ENCODE results near the gene PRR22. TPM values are rescaled to one million over a fixed set of nuclear protein-coding genes. Genes with fewer than 3 reads are reported as not detected.

The PRR22 gene
- total RNA-seq, 1 experiment from 2014 or later, result 13.5 TPM

- ChIA-PET CTCF (interaction anchor here (5.1 kb wide), 1 partner anchor 17 kb away, joined by 45 read pairs; the partner anchor contains the start of gene NRTN), RAD21 (ENCODE audit: low non-redundant PET in 1 of 2, low total read pairs in 2 of 2, uncharacterized antibody in 2 of 2, unreplicated experiment in 2 of 2) (interaction anchor here in 1 of 2 experiments (1.7 kb wide), 1 partner anchor 17 kb away, joined by 7 read pairs; the partner anchor contains the start of gene NRTN), POLR2A (no interaction called here)
- intact Hi-C loops (cut with micrococcal nuclease), result no loop called here
- Histone ChIP-seq H3K27me3 (ENCODE audit: insufficient read depth, low read length) (no peaks in the 10 kb centered on the region), H3K4me2 (ENCODE audit: low read length) (no peak overlapping the region), H3K4me3 (replicated peaks in 1 of 2; ENCODE audit: low read depth in 1 of 2, low read length in 2 of 2) (no peak overlapping the region), H3K79me2 (ENCODE audit: insufficient read depth, low read length) (no peaks in the 10 kb centered on the region), H3K9ac (ENCODE audit: low read length) (no peak overlapping the region), H3K36me3 (ENCODE audit: control insufficient read depth in 1 of 2, insufficient read depth in 2 of 2, low read length in 2 of 2) (no peaks in the 10 kb centered on the region), H2AFZ (ENCODE audit: low read depth, low read length, poor library complexity, severe bottlenecking) (no peak overlapping the region), H4K20me1 (ENCODE audit: insufficient read depth) (no peaks in the 10 kb centered on the region), H3K9me3 (ENCODE audit: control insufficient read depth in 1 of 2, insufficient read depth in 1 of 2, low read depth in 1 of 2, low read length in 2 of 2) (no peaks in the 10 kb centered on the region), H3K9me2 (ENCODE audit: insufficient read depth) (no peaks in the 10 kb centered on the region), H3K27ac (ENCODE audit: low read depth, low read length) (no peak overlapping the region), H3K4me1 (ENCODE audit: control insufficient read depth in 1 of 2, insufficient read depth in 2 of 2, low read length in 2 of 2) (peaks cover 6 to 10% of the 10 kb centered on the region in 2 experiments)
- BruUV-seq (replicated peaks), result no TSS peak
- TF ChIP-seq SIN3A (IDR thresholded peaks at IDR 0.05; ENCODE audit: low read depth), result no peak
- TF ChIP-seq JUND (IDR thresholded peaks at IDR 0.05), result no peak
- no peak for TF ChIP-seq YY1 (IDR thresholded peaks at IDR 0.05; ENCODE audit: extremely low read depth, insufficient replicate concordance, low read depth, low read length)
- no peak for TF ChIP-seq CBX3 (IDR thresholded peaks at IDR 0.05; ENCODE audit: low read depth)
- no peak for TF ChIP-seq ELF1 (IDR thresholded peaks at IDR 0.05; ENCODE audit: borderline replicate concordance, low read depth)
- TF ChIP-seq SRF (IDR thresholded peaks at IDR 0.05; ENCODE audit: low read depth), result no peak
- no peak for TF ChIP-seq ATF3 (IDR thresholded peaks at IDR 0.05)
- no peak for TF ChIP-seq TCF7L2 (IDR thresholded peaks at IDR 0.05; ENCODE audit: borderline replicate concordance, extremely low read depth, insufficient read depth, insufficient read length)
- ATAC-seq, result no peak
- DNase-seq (ENCODE audit: low read depth, low spot score), result no peak
Measured at GRCh38 chr19:5821521-5822180, 37.1 kb upstream of the PRR22 start.

GRCh38 chr19:5820785-5821184, 36.2 kb upstream of the PRR22 start:
- no peak for TF ChIP-seq CBX3 (IDR thresholded peaks at IDR 0.05; ENCODE audit: low read depth)
- TF ChIP-seq TCF7L2 (IDR thresholded peaks at IDR 0.05; ENCODE audit: borderline replicate concordance, extremely low read depth, insufficient read depth, insufficient read length), result no peak
- TF ChIP-seq ZFX (IDR thresholded peaks at IDR 0.05), result no peak
- ChIA-PET RAD21 (ENCODE audit: low non-redundant PET in 1 of 2, low total read pairs in 2 of 2, uncharacterized antibody in 2 of 2, unreplicated experiment in 2 of 2) (no interaction called here), POLR2A (no interaction called here), CTCF (interaction anchor here (5.1 kb wide), 1 partner anchor 17 kb away, joined by 45 read pairs; the partner anchor contains the start of gene NRTN)
- H2AFZ ChIP-seq (ENCODE audit: low read depth, low read length, poor library complexity, severe bottlenecking), result no peak overlapping the region
- no peaks in the 10 kb centered on the region for H3K27me3 ChIP-seq (ENCODE audit: insufficient read depth, low read length)
- peaks cover 0 to 3% of the 10 kb centered on the region in 2 experiments; a peak in 1 of 4 replicates for H3K4me1 ChIP-seq (ENCODE audit: control insufficient read depth in 1 of 2, insufficient read depth in 2 of 2, low read length in 2 of 2)
- no peaks in the 10 kb centered on the region for H3K9me2 ChIP-seq (ENCODE audit: insufficient read depth)
- ATAC-seq (no peak), DNase-seq (ENCODE audit: low read depth, low spot score) (no peak)
- no peaks in the 10 kb centered on the region for H3K36me3 ChIP-seq (ENCODE audit: control insufficient read depth in 1 of 2, insufficient read depth in 2 of 2, low read length in 2 of 2)
- no peak overlapping the region for H3K9ac ChIP-seq (ENCODE audit: low read length)
- BruUV-seq (replicated peaks), result no TSS peak
- no peaks in the 10 kb centered on the region for H3K9me3 ChIP-seq (ENCODE audit: control insufficient read depth in 1 of 2, insufficient read depth in 1 of 2, low read depth in 1 of 2, low read length in 2 of 2)
- H3K79me2 ChIP-seq (ENCODE audit: insufficient read depth, low read length), result no peaks in the 10 kb centered on the region
- H3K4me3 ChIP-seq (replicated peaks in 1 of 2; ENCODE audit: low read depth in 1 of 2, low read length in 2 of 2), result no peak overlapping the region
- no peaks in the 10 kb centered on the region for H4K20me1 ChIP-seq (ENCODE audit: insufficient read depth)
- H3K4me2 ChIP-seq (ENCODE audit: low read length), result no peak overlapping the region
- intact Hi-C loops (cut with micrococcal nuclease), result no loop called here
- H3K27ac ChIP-seq (ENCODE audit: low read depth, low read length), result no peak overlapping the region

Data from HCT116 (cell line).